ENCODE measurements around the gene DZIP3. TPM values are rescaled to one million over a fixed set of nuclear protein-coding genes. Genes with fewer than 3 reads are reported as not detected.
A peak's percentile ranks its signal among the peaks of the same experiment; 100 is the strongest.

The DZIP3 gene
- total RNA-seq, 3 donors from 2014 or later (not counting 1 experiment from before 2014, with no cell fraction given) = 12.0 to 24.8 (median 20.8) TPM

GRCh38 chr3:108602249-108602934 is 12.9 kb downstream of the DZIP3 start:
- Histone ChIP-seq H3K9me3 (ENCODE audit: control insufficient read depth, insufficient read depth, low read length) (no peaks in the 10 kb centered on the region), H3K4me3 (ENCODE audit: low read length) (peak overlapping the region; percentile 16), H3K36me3 (ENCODE audit: control insufficient read depth, insufficient read depth, low read length) (no peaks in the 10 kb centered on the region), H3K27ac (ENCODE audit: low read length) (peak overlapping the region; percentile 90), H3K4me1 (ENCODE audit: control insufficient read depth, insufficient read depth, low read length) (peaks cover 15% of the 10 kb centered on the region), H3K27me3 (ENCODE audit: control insufficient read depth, insufficient read depth, low read length) (no peaks in the 10 kb centered on the region)
- Mint-ChIP-seq H3K27me3 (ENCODE audit: low read depth in 2 of 2) (no peaks in the 10 kb centered on the region), H3K27ac (peak overlapping the region; percentile 86 to 92), H3K9me3 (no peaks in the 10 kb centered on the region), H3K4me3 (peak overlapping the region; percentile 79), H3K36me3 (no peaks in the 10 kb centered on the region), H3K4me1 (peaks cover 34 to 35% of the 10 kb centered on the region in 2 donors)
- no peak for TF ChIP-seq CTCF (IDR thresholded peaks at IDR 0.05)
- ATAC-seq (peak; percentile 82 to 92 (median 84)), DNase-seq (peak in 1 of 2 donors; percentile 76)
- WGBS (ENCODE audit: insufficient coverage) = 0% methylated on average over 4 of the region's 5 CpGs
- intact Hi-C loops (cut with micrococcal nuclease) = loop anchor here (1.0 kb wide), 1 partner anchor 13 kb away; the partner anchor contains the start of genes CIP2A and DZIP3

- DNase-seq (no peak), ATAC-seq (peak in 2 of 3 donors; percentile 18 to 25)
- H3K4me1 Mint-ChIP-seq = peaks cover 34 to 35% of the 10 kb centered on the region in 2 donors
- H3K27ac ChIP-seq (ENCODE audit: low read length) = peak overlapping the region; percentile 90
- H3K4me1 ChIP-seq (ENCODE audit: control insufficient read depth, insufficient read depth, low read length) = peaks cover 15% of the 10 kb centered on the region
- peak overlapping the region; percentile 79 for H3K4me3 Mint-ChIP-seq
- no peaks in the 10 kb centered on the region for H3K36me3 ChIP-seq (ENCODE audit: control insufficient read depth, insufficient read depth, low read length)
- H3K27ac Mint-ChIP-seq = peak overlapping the region; percentile 86 to 92
- H3K36me3 Mint-ChIP-seq = no peaks in the 10 kb centered on the region
- TF ChIP-seq CTCF (IDR thresholded peaks at IDR 0.05) = no peak
- 44% methylated on average over 1 of the region's 2 CpGs for whole genome bisulfite sequencing (ENCODE audit: insufficient coverage)
- H3K9me3 Mint-ChIP-seq = no peaks in the 10 kb centered on the region
- H3K27me3 Mint-ChIP-seq (ENCODE audit: low read depth in 2 of 2) = no peaks in the 10 kb centered on the region
- H3K4me3 ChIP-seq (ENCODE audit: low read length) = peak overlapping the region; percentile 16
- H3K27me3 ChIP-seq (ENCODE audit: control insufficient read depth, insufficient read depth, low read length) = no peaks in the 10 kb centered on the region
- H3K9me3 ChIP-seq (ENCODE audit: control insufficient read depth, insufficient read depth, low read length) = no peaks in the 10 kb centered on the region
- intact Hi-C loops (cut with micrococcal nuclease) = loop anchor here (1.0 kb wide), 1 partner anchor 14 kb away; the partner anchor contains the start of genes CIP2A and DZIP3
Measured at GRCh38 chr3:108602935-108603294, 13.4 kb downstream of the DZIP3 start.

GRCh38 chr3:108603691-108604090 is 14.2 kb downstream of the DZIP3 start:
- Histone ChIP-seq H3K9me3 (ENCODE audit: control insufficient read depth, insufficient read depth, low read length) (no peaks in the 10 kb centered on the region), H3K36me3 (ENCODE audit: control insufficient read depth, insufficient read depth, low read length) (no peaks in the 10 kb centered on the region), H3K27me3 (ENCODE audit: control insufficient read depth, insufficient read depth, low read length) (no peaks in the 10 kb centered on the region), H3K4me1 (ENCODE audit: control insufficient read depth, insufficient read depth, low read length) (peaks cover 15% of the 10 kb centered on the region), H3K27ac (ENCODE audit: low read length) (peak overlapping the region; percentile 90), H3K4me3 (ENCODE audit: low read length) (no peak overlapping the region)
- H3K9me3 Mint-ChIP-seq = no peaks in the 10 kb centered on the region
- DNase-seq (peak in 1 of 2 donors; percentile 71), ATAC-seq (peak; percentile 41 to 61 (median 45))
- H3K36me3 Mint-ChIP-seq = no peaks in the 10 kb centered on the region
- no peak for TF ChIP-seq CTCF (IDR thresholded peaks at IDR 0.05)
- H3K27ac Mint-ChIP-seq = peak overlapping the region; percentile 86 to 92
- no peaks in the 10 kb centered on the region for H3K27me3 Mint-ChIP-seq (ENCODE audit: low read depth in 2 of 2)
- peaks cover 34 to 38% of the 10 kb centered on the region in 2 donors for H3K4me1 Mint-ChIP-seq
- intact Hi-C loops (cut with micrococcal nuclease) = no loop called here
- peak overlapping the region; percentile 79 for H3K4me3 Mint-ChIP-seq

Data from natural killer cell (primary cell).